Measurements from ENCODE around the gene EMP3. TPM values are rescaled to one million over a fixed set of nuclear protein-coding genes. Genes with fewer than 3 reads are reported as not detected.

The EMP3 gene
- total RNA-seq, 1 donor from 2014 or later = 23.1 TPM

DNA sequence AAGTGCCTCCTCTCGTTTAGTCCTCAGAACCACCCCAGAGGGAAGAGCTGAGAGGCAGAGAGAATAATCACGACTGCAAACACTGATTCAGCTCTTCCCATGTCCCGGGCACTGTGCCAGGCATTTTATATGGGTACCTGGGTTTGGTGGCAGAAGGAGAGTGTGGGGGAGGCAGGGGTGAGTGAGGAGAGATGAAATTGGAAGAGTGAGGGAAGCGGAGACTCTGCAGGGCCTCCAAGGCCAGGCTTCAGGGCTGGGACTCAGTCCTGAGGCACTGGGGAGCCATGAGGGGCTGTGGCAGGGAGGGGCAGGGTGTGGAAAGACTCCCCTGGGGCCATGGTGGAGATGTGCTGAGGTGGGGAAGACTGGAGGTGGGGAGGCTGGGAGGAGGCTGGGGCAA, 47.6 kb downstream of the EMP3 start:
- TF ChIP-seq, protein P1, sequence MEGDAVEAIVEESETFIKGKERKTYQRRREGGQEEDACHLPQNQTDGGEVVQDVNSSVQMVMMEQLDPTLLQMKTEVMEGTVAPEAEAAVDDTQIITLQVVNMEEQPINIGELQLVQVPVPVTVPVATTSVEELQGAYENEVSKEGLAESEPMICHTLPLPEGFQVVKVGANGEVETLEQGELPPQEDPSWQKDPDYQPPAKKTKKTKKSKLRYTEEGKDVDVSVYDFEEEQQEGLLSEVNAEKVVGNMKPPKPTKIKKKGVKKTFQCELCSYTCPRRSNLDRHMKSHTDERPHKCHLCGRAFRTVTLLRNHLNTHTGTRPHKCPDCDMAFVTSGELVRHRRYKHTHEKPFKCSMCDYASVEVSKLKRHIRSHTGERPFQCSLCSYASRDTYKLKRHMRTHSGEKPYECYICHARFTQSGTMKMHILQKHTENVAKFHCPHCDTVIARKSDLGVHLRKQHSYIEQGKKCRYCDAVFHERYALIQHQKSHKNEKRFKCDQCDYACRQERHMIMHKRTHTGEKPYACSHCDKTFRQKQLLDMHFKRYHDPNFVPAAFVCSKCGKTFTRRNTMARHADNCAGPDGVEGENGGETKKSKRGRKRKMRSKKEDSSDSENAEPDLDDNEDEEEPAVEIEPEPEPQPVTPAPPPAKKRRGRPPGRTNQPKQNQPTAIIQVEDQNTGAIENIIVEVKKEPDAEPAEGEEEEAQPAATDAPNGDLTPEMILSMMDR (conservative IDR thresholded peaks at IDR 0.05; ENCODE audit: low read depth, low read length) = no peak
- DNase-seq (ENCODE audit: low read depth) = no peak
- H3K4me3 ChIP-seq (ENCODE audit: low read depth, low read length) = no peak overlapping the region

DNA sequence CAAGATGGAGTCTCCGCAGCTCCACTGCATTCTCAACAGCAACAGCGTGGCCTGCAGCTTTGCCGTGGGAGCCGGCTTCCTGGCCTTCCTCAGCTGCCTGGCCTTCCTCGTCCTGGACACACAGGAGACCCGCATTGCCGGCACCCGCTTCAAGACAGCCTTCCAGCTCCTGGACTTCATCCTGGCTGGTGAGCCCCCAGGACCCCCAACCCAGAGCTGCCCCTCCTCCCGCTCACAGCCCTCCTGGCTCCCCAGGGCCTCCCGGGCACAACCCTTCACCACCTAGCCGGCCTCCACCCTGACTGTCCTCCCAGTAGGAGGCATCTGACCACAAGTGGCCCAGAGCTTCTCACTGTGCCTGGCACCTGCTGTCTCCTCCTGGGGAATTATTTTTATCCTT, 48.2 kb downstream of the EMP3 start:
- no peak overlapping the region for H3K4me3 ChIP-seq (ENCODE audit: low read depth, low read length)
- TF ChIP-seq, protein P1 (conservative IDR thresholded peaks at IDR 0.05; ENCODE audit: low read depth, low read length) = no peak
- DNase-seq (ENCODE audit: low read depth) = no peak

DNA sequence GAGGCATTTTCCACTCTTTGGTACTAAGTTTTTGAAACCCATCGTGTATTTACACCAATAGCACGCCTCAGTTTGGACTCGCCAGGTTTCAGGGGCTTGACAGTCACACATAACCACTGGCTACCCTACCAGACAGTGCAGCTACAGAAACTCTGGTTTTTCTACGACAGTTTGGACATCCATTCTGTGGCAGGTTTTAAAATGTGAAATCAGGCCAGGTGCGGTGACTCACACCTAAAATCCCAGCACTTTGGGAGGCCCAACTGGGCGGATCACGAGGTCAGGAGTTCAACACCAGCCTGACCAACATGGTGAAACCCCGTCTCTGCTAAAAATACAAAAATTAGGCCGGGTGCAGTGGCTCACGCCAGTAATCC, 52.8 kb downstream of the EMP3 start:
- H3K4me3 ChIP-seq (ENCODE audit: low read depth, low read length) = no peak overlapping the region
- no peak for DNase-seq (ENCODE audit: low read depth)
- TF ChIP-seq, protein P1 (conservative IDR thresholded peaks at IDR 0.05; ENCODE audit: low read depth, low read length) = no peak

DNA sequence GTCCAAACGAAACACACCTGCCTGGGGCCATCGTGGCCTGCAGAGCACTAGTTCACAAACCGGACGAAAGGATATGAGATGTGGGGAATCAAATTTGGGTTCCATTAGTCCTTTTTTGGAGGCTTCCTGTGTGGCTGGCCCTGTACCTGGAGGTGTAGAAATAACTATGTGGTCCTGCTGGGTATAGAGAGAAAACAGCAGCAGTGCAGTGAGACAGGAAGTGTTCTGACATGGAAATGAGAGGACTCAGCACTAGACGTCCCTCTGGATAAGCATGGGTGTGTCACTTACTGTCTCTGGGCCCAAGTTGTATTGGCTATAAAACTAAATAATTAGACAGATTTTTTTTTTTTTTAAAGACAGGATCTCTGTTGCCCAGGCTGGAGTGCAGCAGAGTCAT, 53.7 kb downstream of the EMP3 start:
- TF ChIP-seq, protein P1 (conservative IDR thresholded peaks at IDR 0.05; ENCODE audit: low read depth, low read length) = no peak
- DNase-seq (ENCODE audit: low read depth) = no peak
- H3K4me3 ChIP-seq (ENCODE audit: low read depth, low read length) = no peak overlapping the region

Other genes with a start within 250 kb of the EMP3 start
- 4.7 and 8.5 TPM in 2 replicates for gene PLA2G4C, start 214.7 kb upstream of the EMP3 start, total RNA-seq
- gene LIG1, start 155.2 kb upstream of the EMP3 start, total RNA-seq = 77.4 and 81.9 TPM in 2 replicates
- gene ZSWIM9, start 154.9 kb upstream of the EMP3 start, total RNA-seq = 1.6 and 2.8 TPM in 2 replicates
- gene CARD8, start 69.6 kb upstream of the EMP3 start, total RNA-seq = 6.3 and 14.7 TPM in 2 replicates
- gene ZNF114, start 55.5 kb upstream of the EMP3 start, total RNA-seq = 0.63 and 5.0 TPM in 2 replicates
- gene TMEM143, start 38.4 kb downstream of the EMP3 start, total RNA-seq = 3.8 and 5.4 TPM in 2 replicates
- not detected in 2 replicates for gene SYNGR4, start 38.8 kb downstream of the EMP3 start, total RNA-seq
- gene KDELR1, start 66.0 kb downstream of the EMP3 start, total RNA-seq = 144 TPM in 2 replicates
- 0.14 and 0.98 TPM in 2 replicates for gene GRIN2D, start 68.1 kb downstream of the EMP3 start, total RNA-seq
- gene GRWD1, start 120.4 kb downstream of the EMP3 start, total RNA-seq = 51.2 and 58.7 TPM in 2 replicates
- gene KCNJ14, start 130.0 kb downstream of the EMP3 start, total RNA-seq = 0.06 and 0.07 TPM in 2 replicates
- 43.6 and 81.6 TPM in 2 replicates for gene CYTH2, start 143.8 kb downstream of the EMP3 start, total RNA-seq
- 1.5 and 4.2 TPM in 2 replicates for gene LMTK3, start 186.3 kb downstream of the EMP3 start, total RNA-seq
- gene SULT2B1, start 226.6 kb downstream of the EMP3 start, total RNA-seq = 0.29 TPM in 1 of 2 replicates, not detected in the other